Right atrium auricular region (tissue), 2 donors: Measurements from ENCODE around the gene PPP3CA. TPM values are rescaled to one million over a fixed set of nuclear protein-coding genes. Genes with fewer than 3 reads are reported as not detected.

ENCODE experiments used
- DNase-seq: peaks from one replicate; pipeline ENCODE4 v3.0.0-alpha.2; 2019; ENCODE audit warnings: low spot score
- H3K27ac ChIP-seq, 2 donors: fragments of 200-600 bp; sonication (generic); 1 replicate in 1 of 2; 2 replicates in 1 of 2; pipeline ENCODE4 v1.5.1; 2016 to 2019
- H3K27me3 ChIP-seq, 2 donors: fragments of 200-600 bp; sonication (generic); one replicate each; pipeline versions ENCODE4 v1.5.1 to v1.6.0; 2017 to 2019
- H3K36me3 ChIP-seq: fragments of 200-600 bp; sonication (generic); one replicate; pipeline ENCODE4 v1.5.1; 2016
- H3K4me1 ChIP-seq, 2 donors: fragments of 200-600 bp; sonication (generic); one replicate each; pipeline versions ENCODE4 v1.5.1 to v1.6.0; 2017 to 2019
- H3K4me3 ChIP-seq, 2 donors: fragments of 200-600 bp; sonication (generic); 1 replicate in 1 of 2; 2 replicates in 1 of 2; pipeline ENCODE4 v1.5.1; 2017 to 2019; ENCODE audit warnings: mild to moderate bottlenecking in 1 of 2, moderate library complexity in 1 of 2
- H3K9me3 ChIP-seq, 2 donors: fragments of 200-600 bp; sonication (generic); one replicate each; pipeline ENCODE4 v1.5.1; 2019
- total RNA-seq, 2 donors: library from RNA; depleted of rRNA; stranded (reverse); fragments of >200 nt; gene quantifications; one replicate each; pipeline ENCODE4 v1.1.0, GENCODE V29; 2016
- TF ChIP-seq, protein P1 (sequence below), 2 donors: fragments of 200-600 bp; sonication (generic); IDR thresholded peaks; one replicate each; pipeline ENCODE4 v1.5.1; 2019; ENCODE audit warnings: antibody characterized with exemption in 2 of 2

Gene PPP3CA
- total RNA-seq, 2 donors from 2014 or later: 11.2 to 15.7 TPM

DNA sequence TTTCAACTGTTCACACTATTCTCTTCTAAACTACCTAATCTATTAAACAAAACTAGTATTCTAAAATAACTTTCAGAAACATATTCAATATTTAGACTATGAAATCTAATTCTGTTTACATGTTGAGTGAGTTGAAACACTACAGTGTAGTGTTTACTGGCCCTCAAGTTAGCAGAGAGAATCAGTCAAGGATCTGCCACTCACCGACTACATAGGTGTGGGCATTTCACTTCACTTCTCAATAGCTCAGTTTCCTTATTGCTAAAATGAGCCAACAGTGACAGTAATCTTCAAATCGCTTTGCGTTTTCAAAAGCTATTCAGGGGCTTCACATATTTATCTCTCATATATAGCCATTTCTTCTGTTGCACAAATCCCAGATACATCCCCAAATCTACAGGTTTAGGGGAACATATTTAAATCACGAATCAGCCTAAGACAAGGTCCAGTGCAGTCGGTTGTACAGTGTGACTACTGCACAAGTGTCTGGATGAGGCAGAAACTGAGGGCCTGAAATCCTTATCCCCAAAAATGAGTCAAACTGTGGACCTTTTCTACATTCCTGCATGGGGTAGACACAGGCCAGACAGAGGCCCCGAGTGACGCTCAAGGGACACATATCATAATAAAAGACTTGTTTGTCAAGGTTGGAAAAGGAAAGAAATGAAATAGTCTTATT, 129.8 kb downstream of the PPP3CA start:
- no peak for DNase-seq
- H3K4me3 ChIP-seq: no peak overlapping the region
- no peaks in the 10 kb centered on the region for H3K9me3 ChIP-seq
- no peak overlapping the region for H3K27ac ChIP-seq
- peaks cover 0 to 15% of the 10 kb centered on the region in 2 donors for H3K4me1 ChIP-seq
- no peaks in the 10 kb centered on the region for H3K27me3 ChIP-seq
- no peaks in the 10 kb centered on the region for H3K36me3 ChIP-seq
- TF ChIP-seq, protein P1, sequence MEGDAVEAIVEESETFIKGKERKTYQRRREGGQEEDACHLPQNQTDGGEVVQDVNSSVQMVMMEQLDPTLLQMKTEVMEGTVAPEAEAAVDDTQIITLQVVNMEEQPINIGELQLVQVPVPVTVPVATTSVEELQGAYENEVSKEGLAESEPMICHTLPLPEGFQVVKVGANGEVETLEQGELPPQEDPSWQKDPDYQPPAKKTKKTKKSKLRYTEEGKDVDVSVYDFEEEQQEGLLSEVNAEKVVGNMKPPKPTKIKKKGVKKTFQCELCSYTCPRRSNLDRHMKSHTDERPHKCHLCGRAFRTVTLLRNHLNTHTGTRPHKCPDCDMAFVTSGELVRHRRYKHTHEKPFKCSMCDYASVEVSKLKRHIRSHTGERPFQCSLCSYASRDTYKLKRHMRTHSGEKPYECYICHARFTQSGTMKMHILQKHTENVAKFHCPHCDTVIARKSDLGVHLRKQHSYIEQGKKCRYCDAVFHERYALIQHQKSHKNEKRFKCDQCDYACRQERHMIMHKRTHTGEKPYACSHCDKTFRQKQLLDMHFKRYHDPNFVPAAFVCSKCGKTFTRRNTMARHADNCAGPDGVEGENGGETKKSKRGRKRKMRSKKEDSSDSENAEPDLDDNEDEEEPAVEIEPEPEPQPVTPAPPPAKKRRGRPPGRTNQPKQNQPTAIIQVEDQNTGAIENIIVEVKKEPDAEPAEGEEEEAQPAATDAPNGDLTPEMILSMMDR (IDR thresholded peaks at IDR 0.05): no peak

DNA sequence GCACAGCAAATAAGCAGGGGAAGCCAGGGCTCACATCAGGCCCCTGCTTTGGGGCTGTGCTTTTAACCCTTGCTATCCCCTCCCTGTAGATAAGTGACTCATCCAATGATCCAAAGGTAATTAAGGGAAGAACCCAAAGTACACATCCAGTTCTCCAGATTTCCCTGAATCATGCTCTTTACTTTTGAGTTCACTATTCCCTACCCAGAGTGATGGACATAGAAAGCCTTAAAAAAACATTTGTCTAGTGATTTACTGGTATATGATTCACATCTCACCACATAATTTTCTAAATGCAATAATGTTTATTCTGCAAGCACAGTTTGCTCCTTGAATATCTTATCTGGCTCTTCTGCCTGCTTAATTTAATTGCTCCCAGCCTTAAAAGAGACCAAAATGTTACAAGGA, 136.2 kb downstream of the PPP3CA start:
- TF ChIP-seq, protein P1 (IDR thresholded peaks at IDR 0.05): no peak
- Histone ChIP-seq H3K4me3 (no peak overlapping the region), H3K36me3 (no peaks in the 10 kb centered on the region), H3K9me3 (no peaks in the 10 kb centered on the region), H3K27me3 (no peaks in the 10 kb centered on the region), H3K4me1 (no peaks in the 10 kb centered on the region), H3K27ac (no peak overlapping the region)
- DNase-seq: no peak

DNA sequence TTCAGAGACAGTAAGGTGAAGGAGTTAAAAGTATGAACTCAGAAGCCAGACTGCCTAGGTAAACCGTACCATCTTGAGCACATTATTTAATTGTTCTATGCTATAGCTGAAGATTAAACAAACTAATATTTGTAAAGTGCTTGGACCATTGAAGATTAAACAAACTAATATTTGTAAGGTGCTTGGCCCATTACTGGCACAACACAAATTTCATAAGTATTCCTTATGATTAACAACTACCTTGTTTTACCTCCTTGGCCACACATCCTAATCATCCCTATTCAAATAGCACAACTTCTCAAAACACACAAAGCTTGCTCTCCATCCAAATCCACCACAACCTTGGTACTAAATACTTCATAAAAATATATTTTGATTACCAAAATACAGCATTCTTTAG, 137.0 kb downstream of the PPP3CA start:
- TF ChIP-seq, protein P1 (IDR thresholded peaks at IDR 0.05): no peak
- no peaks in the 10 kb centered on the region for H3K9me3 ChIP-seq
- H3K36me3 ChIP-seq: no peaks in the 10 kb centered on the region
- H3K4me1 ChIP-seq: no peaks in the 10 kb centered on the region
- H3K27me3 ChIP-seq: no peaks in the 10 kb centered on the region
- no peak overlapping the region for H3K27ac ChIP-seq
- no peak for DNase-seq
- no peak overlapping the region for H3K4me3 ChIP-seq

DNA sequence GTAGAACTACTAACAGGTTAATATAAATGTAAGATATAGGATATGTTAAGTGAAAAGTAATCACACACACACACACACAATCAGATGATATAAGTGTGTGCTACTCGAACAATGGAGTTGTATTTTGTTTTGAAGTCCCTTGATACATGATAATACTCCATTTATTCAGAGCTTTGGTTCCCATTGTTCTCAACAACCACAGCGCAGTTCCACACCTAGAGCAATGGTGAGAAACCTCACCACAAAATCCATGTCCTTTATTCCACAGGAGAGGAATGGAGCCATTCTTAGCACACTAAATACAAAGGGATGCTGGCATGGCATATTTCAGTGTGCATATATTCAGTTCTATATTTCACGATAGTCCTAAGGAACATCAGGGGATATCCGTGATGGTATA, 139.2 kb downstream of the PPP3CA start:
- H3K27me3 ChIP-seq: no peaks in the 10 kb centered on the region
- TF ChIP-seq, protein P1 (IDR thresholded peaks at IDR 0.05): no peak
- no peaks in the 10 kb centered on the region for H3K36me3 ChIP-seq
- H3K9me3 ChIP-seq: no peaks in the 10 kb centered on the region
- no peak overlapping the region for H3K4me3 ChIP-seq
- H3K4me1 ChIP-seq: no peaks in the 10 kb centered on the region
- no peak overlapping the region for H3K27ac ChIP-seq
- no peak for DNase-seq

DNA sequence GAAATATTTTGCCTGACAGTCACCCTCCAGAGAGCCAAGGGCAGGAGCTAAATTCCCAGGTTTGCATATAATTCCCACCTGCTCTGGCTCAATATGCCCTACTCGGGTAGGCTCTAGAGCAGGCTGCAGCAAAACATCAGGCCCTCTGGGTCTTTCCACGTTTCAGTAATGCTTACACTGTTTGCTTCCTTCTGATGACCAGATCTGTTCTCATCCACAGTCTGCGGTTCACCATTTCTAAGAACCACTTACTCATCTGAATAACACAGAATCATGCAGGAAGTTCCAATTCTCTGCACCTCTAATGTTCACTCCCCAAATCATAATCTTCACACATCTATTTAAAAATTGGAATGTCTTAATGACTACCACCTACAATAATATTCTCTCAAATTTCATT, 141.4 kb downstream of the PPP3CA start:
- H3K36me3 ChIP-seq: no peaks in the 10 kb centered on the region
- no peak for DNase-seq
- no peaks in the 10 kb centered on the region for H3K27me3 ChIP-seq
- H3K4me1 ChIP-seq: no peaks in the 10 kb centered on the region
- no peaks in the 10 kb centered on the region for H3K9me3 ChIP-seq
- no peak overlapping the region for H3K4me3 ChIP-seq
- no peak overlapping the region for H3K27ac ChIP-seq
- TF ChIP-seq, protein P1 (IDR thresholded peaks at IDR 0.05): no peak

DNA sequence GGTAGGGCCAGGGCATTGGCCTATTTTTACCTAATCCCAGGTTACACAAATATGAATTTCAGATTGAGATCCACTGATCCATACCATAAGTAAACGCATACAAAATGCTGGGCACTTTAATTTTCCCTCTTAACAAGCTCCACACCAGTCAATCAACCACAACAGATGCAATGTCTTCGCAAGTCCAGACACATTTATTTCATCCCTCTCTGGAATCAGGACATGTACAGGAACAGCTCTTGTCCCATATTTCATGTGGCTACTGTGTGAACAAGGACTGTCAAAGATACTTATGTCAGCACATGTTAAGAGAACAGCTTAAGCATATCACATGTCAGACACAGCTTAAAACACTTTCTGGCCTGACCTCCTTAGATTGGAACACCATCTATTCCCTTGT, 145.9 kb downstream of the PPP3CA start:
- H3K4me3 ChIP-seq: no peak overlapping the region
- no peaks in the 10 kb centered on the region for H3K27me3 ChIP-seq
- H3K36me3 ChIP-seq: no peaks in the 10 kb centered on the region
- TF ChIP-seq, protein P1 (IDR thresholded peaks at IDR 0.05): no peak
- peaks cover 0 to 14% of the 10 kb centered on the region in 2 donors for H3K4me1 ChIP-seq
- H3K9me3 ChIP-seq: no peaks in the 10 kb centered on the region
- no peak for DNase-seq
- H3K27ac ChIP-seq: no peak overlapping the region
